ENCODE data around the gene BRAT1.

BRAT1 gene

DNA sequence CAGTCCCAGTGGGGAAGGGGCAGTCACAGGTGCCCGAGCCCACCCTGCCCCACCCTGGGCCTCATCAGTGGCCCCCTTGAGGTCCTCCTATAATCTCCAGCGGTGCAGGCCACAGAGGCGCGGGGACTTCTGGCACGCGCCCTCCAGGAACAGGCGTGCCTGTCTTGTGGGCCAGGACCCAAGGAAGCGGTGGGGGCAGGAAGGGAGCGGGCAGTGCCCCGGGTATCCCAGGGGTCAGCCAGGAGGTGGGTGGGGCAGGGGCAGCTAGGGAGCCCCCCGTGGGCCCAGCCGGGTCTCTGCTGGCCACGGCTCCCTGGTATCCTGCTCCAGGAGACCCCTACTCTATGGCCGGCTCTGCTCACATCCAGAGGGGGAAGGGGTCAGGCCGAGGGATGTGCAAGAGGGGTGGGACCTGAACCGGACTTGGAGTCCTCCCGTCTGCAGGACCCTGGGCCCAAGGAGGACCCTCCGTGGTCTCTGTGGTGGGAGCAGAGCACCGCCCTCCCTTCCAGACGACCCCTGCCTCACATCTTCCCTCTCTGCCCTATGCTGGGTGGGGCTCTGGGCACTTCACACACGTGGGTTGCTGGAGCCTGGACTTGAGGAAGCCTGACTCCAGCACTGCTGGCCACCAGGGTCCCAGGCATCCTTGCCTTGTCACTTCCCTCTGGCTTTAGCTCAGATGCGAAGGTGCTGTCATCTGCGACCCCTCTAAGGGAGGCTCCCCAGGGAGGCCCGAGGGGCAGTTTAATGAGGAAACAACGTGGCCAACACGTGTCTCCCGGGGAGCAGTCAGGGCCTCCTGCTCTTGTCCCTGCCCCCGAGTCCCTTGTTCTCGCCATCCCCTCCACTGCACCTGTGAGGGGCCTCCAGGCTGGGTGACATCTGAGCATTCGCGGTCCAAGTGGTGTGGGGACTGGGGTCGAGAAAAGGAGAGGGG lies 60.9 kb downstream of the BRAT1 start:
- DNase-seq: no peak

DNA sequence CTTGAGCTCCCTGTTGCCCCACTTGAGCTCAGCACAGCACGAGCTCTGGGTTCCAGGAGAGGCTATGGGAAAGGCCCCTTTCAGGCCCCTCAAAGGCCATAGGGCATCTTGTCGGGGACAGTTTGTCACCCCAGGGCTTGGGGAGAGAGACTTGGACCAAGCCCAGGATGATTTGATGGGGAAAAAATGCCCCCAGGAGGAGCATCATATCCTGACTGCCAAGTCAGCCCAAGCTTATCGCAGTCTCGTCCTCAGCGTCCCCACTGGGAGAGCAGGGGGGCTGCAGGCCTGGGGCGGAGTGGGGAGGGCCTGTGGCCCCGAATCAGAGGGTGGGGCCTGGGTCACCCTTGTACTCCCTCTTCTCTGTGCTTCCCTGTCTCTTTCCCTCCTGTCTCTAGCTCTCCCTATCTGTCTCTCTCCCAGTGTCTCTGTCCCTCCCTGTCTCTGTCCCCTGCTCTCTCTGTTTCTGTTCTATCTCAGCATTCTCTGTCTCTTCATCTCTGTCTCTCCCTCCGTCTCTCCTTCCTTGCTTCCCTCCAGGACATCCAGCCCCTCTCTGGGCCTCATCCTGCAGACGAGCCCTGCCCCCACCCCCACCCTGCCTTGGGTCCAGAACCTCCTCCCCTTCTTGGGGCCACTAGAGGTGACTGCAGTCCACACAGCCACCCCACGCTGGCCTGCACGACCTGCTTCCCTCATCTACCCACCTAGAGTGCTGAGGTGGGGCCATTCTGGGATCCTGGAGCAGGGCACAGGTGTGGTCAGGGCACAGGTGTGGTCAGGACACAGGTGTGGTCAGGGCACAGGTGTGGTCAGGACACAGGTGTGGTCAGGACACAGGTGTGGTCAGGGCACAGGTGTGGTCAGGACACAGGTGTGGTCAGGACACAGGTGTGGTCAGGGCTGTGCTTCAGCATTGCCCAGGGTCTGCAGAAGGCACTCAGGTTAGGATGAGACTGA lies 61.8 kb downstream of the BRAT1 start:
- no peak for DNase-seq

DNA sequence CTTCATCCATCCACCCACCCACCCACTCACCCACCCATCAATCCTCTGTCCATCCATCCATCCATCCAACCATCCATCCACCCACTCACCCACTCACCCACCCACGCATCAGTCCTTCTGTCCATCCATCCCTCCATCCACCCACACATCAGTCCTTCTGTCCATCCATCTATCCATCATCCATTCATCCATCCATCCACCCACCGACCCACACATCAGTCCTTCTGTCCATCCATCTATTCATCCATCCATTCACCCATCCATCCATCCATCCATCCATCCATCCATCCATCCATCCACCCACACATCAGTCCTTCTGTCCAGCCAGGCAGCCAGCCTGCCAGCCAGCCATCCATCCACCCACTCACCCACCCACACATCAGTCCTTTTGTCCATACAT lies 63.3 kb downstream of the BRAT1 start:
- no peak for DNase-seq

DNA sequence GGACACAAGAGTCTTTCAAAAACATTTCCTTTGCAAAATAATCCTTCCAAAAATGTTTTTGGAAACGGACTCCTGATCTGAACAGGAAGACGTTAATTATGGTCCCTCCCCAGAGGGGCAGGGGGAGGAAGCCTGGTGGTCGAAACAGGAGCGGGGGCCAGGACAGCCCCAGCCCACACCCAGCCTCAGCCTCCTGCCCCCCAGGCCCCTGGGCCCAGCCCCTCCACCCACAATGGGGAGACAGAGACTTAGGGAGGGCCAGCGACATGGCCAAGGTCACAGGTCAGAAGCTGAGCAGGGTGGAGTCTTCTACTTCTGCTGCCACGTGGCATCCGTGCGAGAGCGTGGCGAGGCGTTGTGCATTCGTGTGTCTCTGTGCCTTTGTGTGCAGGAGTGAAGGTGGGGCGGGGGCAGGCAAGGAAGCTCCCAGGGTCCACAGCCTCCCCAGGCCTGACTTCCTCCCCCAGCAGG lies 65.1 kb downstream of the BRAT1 start:
- DNase-seq: no peak

DNA sequence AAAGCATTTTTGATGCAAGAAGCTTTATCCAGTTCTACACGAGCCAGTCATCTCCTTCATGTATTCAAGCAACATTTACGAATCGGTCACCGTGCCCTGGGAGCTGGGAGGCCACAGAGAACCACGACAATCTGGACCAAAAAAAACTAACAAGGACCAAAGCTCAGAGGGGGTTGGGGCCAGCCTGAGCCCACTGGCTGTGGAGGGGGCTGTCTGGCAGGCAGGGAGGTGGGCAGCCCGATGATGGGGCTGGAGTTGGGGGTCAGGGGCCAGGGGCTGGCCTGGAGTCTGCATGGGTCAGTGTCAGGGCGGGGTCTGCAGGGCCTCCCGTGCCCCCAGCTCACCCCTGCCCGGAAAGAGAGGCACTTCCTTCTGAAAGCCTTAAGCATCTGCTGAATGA lies 66.6 kb downstream of the BRAT1 start:
- DNase-seq: no peak

DNA sequence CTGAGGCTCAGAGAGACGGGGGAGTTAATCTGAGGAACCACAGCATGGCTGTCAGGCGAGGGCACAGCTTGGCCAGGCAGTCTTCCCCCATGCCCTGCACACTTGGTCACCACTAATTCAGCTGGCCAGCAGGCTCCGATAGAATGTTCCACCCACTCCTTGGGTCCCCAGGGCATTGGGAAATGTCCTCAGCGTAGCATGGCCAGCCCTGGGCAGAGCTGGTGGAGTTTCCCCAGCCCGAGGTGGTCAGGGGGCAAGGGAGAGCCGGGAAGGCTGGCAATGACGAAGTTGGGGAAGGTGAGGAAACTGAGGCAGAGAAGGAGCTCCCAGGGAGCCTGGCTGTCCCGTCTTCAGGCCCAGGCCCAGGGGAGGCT lies 67.1 kb downstream of the BRAT1 start:
- DNase-seq: no peak

Measured in NCI-H1105 treated with DMSO at 0.1 percent for 48 hours (cell line).